GM12873 (cell line): ENCODE measurements around the gene STK32A.

ENCODE experiments used
- CTCF ChIP-seq: IDR thresholded peaks from 2 replicates; pipeline ENCODE4 v1.5.1; 2012; ENCODE audit warnings: low read depth, mild to moderate bottlenecking, moderate library complexity, low read length, control low read depth; ENCODE audit not compliant: insufficient read depth; ENCODE audit errors: missing control alignments

The STK32A gene

GRCh38 chr5:147327905-147328304, 93.1 kb downstream of the STK32A start:
- no peak for TF ChIP-seq CTCF

- no peak for TF ChIP-seq CTCF
Measured at GRCh38 chr5:147332658-147333057, 97.8 kb downstream of the STK32A start.

- no peak for TF ChIP-seq CTCF
Measured at GRCh38 chr5:147336876-147337275, 102.0 kb downstream of the STK32A start.

GRCh38 chr5:147339313-147339712, 104.5 kb downstream of the STK32A start:
- peak; percentile 41 for TF ChIP-seq CTCF

GRCh38 chr5:147340941-147341340, 106.1 kb downstream of the STK32A start:
- no peak for TF ChIP-seq CTCF

- no peak for TF ChIP-seq CTCF
Measured at GRCh38 chr5:147341345-147341744, 106.5 kb downstream of the STK32A start.

GRCh38 chr5:147344861-147345260, 110.0 kb downstream of the STK32A start:
- TF ChIP-seq CTCF = no peak
